Stimulated activated CD8-positive, alpha-beta memory T cell treated with anti-CD3 and anti-CD28 coated beads, Interleukin-7, amount 100 ng/mL, for 48 hours (primary cell): Measurements from ENCODE around the gene SCAMP3.

Experiments
- DNase-seq, 2 donors: peaks; one replicate each; pipeline ENCODE4 v3.0.0-alpha.2; 2020; ENCODE audit warnings: low read depth in 1 of 2; ENCODE audit errors: extremely low read depth in 1 of 2

SCAMP3 gene

GRCh38 chr1:155285631-155286044, 23.5 kb upstream of the SCAMP3 start:
- no peak for DNase-seq

GRCh38 chr1:155285063-155285462, 22.9 kb upstream of the SCAMP3 start:
- DNase-seq = no peak

- no peak for DNase-seq
These were observed 22.3 kb upstream of the SCAMP3 start for GRCh38 chr1:155284476-155284875.

GRCh38 chr1:155282488-155283091, 20.4 kb upstream of the SCAMP3 start:
- no peak for DNase-seq

GRCh38 chr1:155279268-155279667, 17.1 kb upstream of the SCAMP3 start:
- DNase-seq = no peak

- DNase-seq = no peak
These were observed 16.6 kb upstream of the SCAMP3 start for GRCh38 chr1:155278689-155279160.

- peak; percentile 35 to 61 for DNase-seq
These were observed 15.9 kb upstream of the SCAMP3 start for GRCh38 chr1:155277902-155278688.

- DNase-seq = peak; percentile 86 to 95
These were observed 15.1 kb upstream of the SCAMP3 start, which contains the start of gene HCN3 for GRCh38 chr1:155277070-155277901. Gene HCN3 (plus strand): TSS chr1:155277463. CDS start chr1:155277591, 128 bp downstream.

- peak; percentile 95 to 97 for DNase-seq
These were observed 11.4 kb upstream of the SCAMP3 start, which contains the start of gene CLK2 for GRCh38 chr1:155273343-155274245. Gene CLK2 (minus strand): TSS chr1:155273504. CDS start chr1:155270977, 2,527 bp downstream.

GRCh38 chr1:155272466-155273342, 10.5 kb upstream of the SCAMP3 start:
- DNase-seq = no peak

GRCh38 chr1:155269381-155269780, 7.2 kb upstream of the SCAMP3 start:
- DNase-seq = no peak

GRCh38 chr1:155268630-155269029, 6.5 kb upstream of the SCAMP3 start:
- DNase-seq = no peak

- no peak for DNase-seq
These were observed 5.2 kb upstream of the SCAMP3 start for GRCh38 chr1:155267373-155267772.

GRCh38 chr1:155266553-155266952, 4.4 kb upstream of the SCAMP3 start:
- no peak for DNase-seq

- DNase-seq = no peak
These were observed 907 bp upstream of the SCAMP3 start for GRCh38 chr1:155263067-155263466.

- DNase-seq = no peak
These were observed 688 bp downstream of the SCAMP3 start for GRCh38 chr1:155261493-155261851.

GRCh38 chr1:155260276-155260675, 1.9 kb downstream of the SCAMP3 start:
- DNase-seq = no peak

- no peak for DNase-seq
These were observed 5.9 kb downstream of the SCAMP3 start for GRCh38 chr1:155256058-155256852.
